Measurements from ENCODE around the gene ZDHHC21. TPM values are rescaled to one million over a fixed set of nuclear protein-coding genes. Genes with fewer than 3 reads are reported as not detected.

The ZDHHC21 gene
- polyA plus RNA-seq, 4 donors: 14.2 to 22.7 (median 20.3) TPM

- no peak for DNase-seq (ENCODE audit: low read depth in 4 of 4, low spot score in 3 of 4)
Observed at GRCh38 chr9:14633148-14633547, 60.1 kb downstream of the ZDHHC21 start.

- no peak for DNase-seq (ENCODE audit: low read depth in 4 of 4, low spot score in 3 of 4)
Observed at GRCh38 chr9:14627513-14627912, 65.7 kb downstream of the ZDHHC21 start.

GRCh38 chr9:14618836-14619420 lies 74.3 kb downstream of the ZDHHC21 start:
- no peak for DNase-seq (ENCODE audit: low read depth in 4 of 4, low spot score in 3 of 4)

- peak; percentile 16 to 27 (median 19) for DNase-seq (ENCODE audit: low read depth in 4 of 4, low spot score in 3 of 4)
Observed at GRCh38 chr9:14616188-14616982, 76.8 kb downstream of the ZDHHC21 start.

GRCh38 chr9:14608540-14608939 lies 84.7 kb downstream of the ZDHHC21 start:
- DNase-seq (ENCODE audit: low read depth in 4 of 4, low spot score in 3 of 4): no peak

- no peak for DNase-seq (ENCODE audit: low read depth in 4 of 4, low spot score in 3 of 4)
Observed at GRCh38 chr9:14597171-14597799, 95.9 kb downstream of the ZDHHC21 start.

GRCh38 chr9:14593406-14593805 lies 99.8 kb downstream of the ZDHHC21 start:
- DNase-seq (ENCODE audit: low read depth in 4 of 4, low spot score in 3 of 4): no peak

GRCh38 chr9:14591411-14591810 lies 101.8 kb downstream of the ZDHHC21 start:
- no peak for DNase-seq (ENCODE audit: low read depth in 4 of 4, low spot score in 3 of 4)

GRCh38 chr9:14585730-14586473 lies 107.3 kb downstream of the ZDHHC21 start:
- DNase-seq (ENCODE audit: low read depth in 4 of 4, low spot score in 3 of 4): no peak

GRCh38 chr9:14584571-14584970 lies 108.7 kb downstream of the ZDHHC21 start:
- no peak for DNase-seq (ENCODE audit: low read depth in 4 of 4, low spot score in 3 of 4)

- DNase-seq (ENCODE audit: low read depth in 4 of 4, low spot score in 3 of 4): no peak
Observed at GRCh38 chr9:14578030-14578429, 115.2 kb downstream of the ZDHHC21 start.

- DNase-seq (ENCODE audit: low read depth in 4 of 4, low spot score in 3 of 4): no peak
Observed at GRCh38 chr9:14574173-14574572, 119.1 kb downstream of the ZDHHC21 start.

GRCh38 chr9:14573319-14573718 lies 119.9 kb downstream of the ZDHHC21 start:
- no peak for DNase-seq (ENCODE audit: low read depth in 4 of 4, low spot score in 3 of 4)

GRCh38 chr9:14565352-14566016 lies 127.7 kb downstream of the ZDHHC21 start:
- no peak for DNase-seq (ENCODE audit: low read depth in 4 of 4, low spot score in 3 of 4)

GRCh38 chr9:14563902-14564624 lies 129.2 kb downstream of the ZDHHC21 start:
- no peak for DNase-seq (ENCODE audit: low read depth in 4 of 4, low spot score in 3 of 4)

- DNase-seq (ENCODE audit: low read depth in 4 of 4, low spot score in 3 of 4): no peak
Observed at GRCh38 chr9:14561929-14562405, 131.3 kb downstream of the ZDHHC21 start.
